Neuronal stem cell (in vitro differentiated cells): ENCODE measurements around the gene CEP70.
"Not testable (repeated sequence)": the region's sequence is repeated elsewhere in the genome, so short reads cannot be mapped to it uniquely, and the experiment has no call there.

Experiments used
- DNase-seq: peaks from one replicate; pipeline ENCODE4 v3.0.0-alpha.2; 2013; ENCODE audit warnings: low spot score
- H2AFZ ChIP-seq: one replicate; pipeline ENCODE4 v1.6.1; 2013; ENCODE audit warnings: mild to moderate bottlenecking, low read length, inconsistent platforms
- H2AK5ac ChIP-seq: 2 replicates; pipeline ENCODE4 v1.6.1; 2013; ENCODE audit warnings: low read depth, mild to moderate bottlenecking, inconsistent platforms, low read length, moderate library complexity, mixed read lengths
- H2BK120ac ChIP-seq: 2 replicates; pipeline ENCODE4 v1.6.1; 2013; ENCODE audit warnings: low read depth, mild to moderate bottlenecking, inconsistent platforms, low read length, moderate library complexity, mixed read lengths
- H2BK12ac ChIP-seq: one replicate; pipeline ENCODE4 v1.6.1; 2013; ENCODE audit warnings: low read length, inconsistent platforms
- H2BK15ac ChIP-seq: 2 replicates; pipeline ENCODE4 v1.6.1; 2013; ENCODE audit warnings: mild to moderate bottlenecking, low read length, inconsistent platforms, mixed read lengths
- H2BK5ac ChIP-seq: one replicate; pipeline ENCODE4 v1.6.1; 2013; ENCODE audit warnings: inconsistent platforms, mild to moderate bottlenecking, low read length, moderate library complexity
- H3K14ac ChIP-seq: one replicate; pipeline ENCODE4 v1.6.1; 2013; ENCODE audit warnings: low read length, inconsistent platforms
- H3K18ac ChIP-seq: 2 replicates; pipeline ENCODE4 v1.6.1; 2013; ENCODE audit warnings: low read length, inconsistent platforms
- H3K23ac ChIP-seq: 2 replicates; pipeline ENCODE4 v1.6.1; 2013; ENCODE audit warnings: low read depth, mild to moderate bottlenecking, mixed read lengths, low read length, inconsistent platforms; ENCODE audit not compliant: poor library complexity
- H3K27ac ChIP-seq: replicated peaks from 3 replicates; pipeline ENCODE4 v1.5.1; 2013; ENCODE audit warnings: low read length, inconsistent platforms
- H3K27me3 ChIP-seq, 3 experiments: 2 replicates each; pipeline ENCODE4 v1.6.1; 2013; ENCODE audit warnings: low read length in 3 of 3, mild to moderate bottlenecking in 2 of 3, inconsistent platforms in 1 of 3, low read depth in 1 of 3, mixed read lengths in 1 of 3, moderate library complexity in 1 of 3; ENCODE audit not compliant: control insufficient read depth in 3 of 3, insufficient read depth in 3 of 3
- H3K36me3 ChIP-seq, 2 donors: replicated peaks in 1 of 2; 2 replicates each; pipeline ENCODE4 v1.6.1; 2013; ENCODE audit warnings: low read length in 2 of 2; ENCODE audit not compliant: control insufficient read depth in 2 of 2, insufficient read depth in 2 of 2
- H3K4ac ChIP-seq: 2 replicates; pipeline ENCODE4 v1.6.1; 2013; ENCODE audit warnings: inconsistent platforms, mild to moderate bottlenecking, low read length, moderate library complexity
- H3K4me1 ChIP-seq, 2 donors: 1 replicate in 1 of 2; 2 replicates in 1 of 2; pipeline ENCODE4 v1.6.1; 2013; ENCODE audit warnings: low read length in 2 of 2, low read depth in 1 of 2; ENCODE audit not compliant: control insufficient read depth in 2 of 2, insufficient read depth in 1 of 2
- H3K4me2 ChIP-seq: one replicate; pipeline ENCODE4 v1.6.1; 2013; ENCODE audit warnings: mild to moderate bottlenecking, low read length, inconsistent platforms; ENCODE audit not compliant: insufficient read depth, poor library complexity, severe bottlenecking
- H3K4me3 ChIP-seq, 2 donors: 2 replicates each; pipeline ENCODE4 v1.5.1; 2013; ENCODE audit warnings: low read length in 2 of 2, mild to moderate bottlenecking in 2 of 2, inconsistent platforms in 1 of 2, moderate library complexity in 1 of 2
- H3K79me1 ChIP-seq: one replicate; pipeline ENCODE4 v1.6.1; 2013; ENCODE audit warnings: low read depth, mild to moderate bottlenecking, inconsistent platforms, low read length, moderate library complexity
- H3K9ac ChIP-seq: one replicate; pipeline ENCODE4 v1.6.1; 2013; ENCODE audit warnings: mild to moderate bottlenecking, low read depth, low read length, inconsistent platforms; ENCODE audit not compliant: poor library complexity
- H3K9me3 ChIP-seq, 2 donors: replicated peaks in 1 of 2; 2 replicates each; pipeline versions ENCODE3 to v1.6.1; 2013; ENCODE audit warnings: low read length in 2 of 2, mild to moderate bottlenecking in 2 of 2, inconsistent platforms in 1 of 2, low read depth in 1 of 2, mixed read lengths in 1 of 2, moderate library complexity in 1 of 2; ENCODE audit not compliant: control insufficient read depth in 2 of 2, insufficient read depth in 1 of 2
- H4K8ac ChIP-seq: one replicate; pipeline ENCODE4 v1.6.1; 2013; ENCODE audit warnings: low read depth, mild to moderate bottlenecking, inconsistent platforms, low read length, moderate library complexity
- H4K91ac ChIP-seq: one replicate; pipeline ENCODE4 v1.6.1; 2013; ENCODE audit warnings: low read length, low read depth, mild to moderate bottlenecking, inconsistent platforms; ENCODE audit not compliant: poor library complexity
- WGBS, 2 donors: extraction: QIAGEN DNeasy Blood & Tissue Kit; methylation state at CpG; one replicate each; pipeline ENCODE4 v1.1.7; 2013; ENCODE audit warnings: missing lambda C conversion rate in 2 of 2, mixed read lengths in 1 of 2; ENCODE audit not compliant: insufficient read length in 2 of 2, insufficient replicate concordance in 1 of 2; ENCODE audit errors: extremely low coverage in 2 of 2; 5-methylcytosine and 5-hydroxymethylcytosine counted together

The CEP70 gene

DNA sequence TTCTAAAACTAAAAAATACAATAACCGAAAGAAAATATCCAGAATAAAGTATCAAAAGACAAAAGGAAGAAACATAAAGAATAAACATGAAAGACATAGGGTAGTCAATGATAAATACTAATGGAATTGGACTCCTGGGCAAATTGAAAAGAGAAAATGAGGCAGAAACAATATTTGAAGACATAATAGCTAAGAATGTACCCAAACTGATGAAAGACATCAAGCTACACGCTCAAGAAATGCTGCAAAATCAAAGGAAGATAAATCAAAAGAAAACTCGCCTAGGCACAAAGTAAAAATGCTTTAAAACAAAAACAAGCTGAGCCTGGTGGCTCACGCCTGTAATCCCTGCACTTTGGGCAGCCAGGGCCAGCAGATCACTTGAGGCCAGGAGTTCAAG is 34.9 kb downstream of the CEP70 start:
- Histone ChIP-seq H3K27me3 (no peaks in the 10 kb centered on the region), H3K9ac (no peak overlapping the region), H3K18ac (no peak overlapping the region), H2AFZ (no peak overlapping the region), H4K91ac (no peak overlapping the region), H3K4me2 (no peak overlapping the region), H2BK15ac (no peak overlapping the region), H2BK12ac (no peak overlapping the region), H2AK5ac (no peak overlapping the region), H3K4me1 (no peaks in the 10 kb centered on the region), H2BK5ac (no peak overlapping the region), H3K23ac (no peak overlapping the region), H3K4me3 (no peak overlapping the region), H3K14ac (no peak overlapping the region), H3K4ac (no peak overlapping the region), H3K36me3 (peaks cover 3% of the 10 kb centered on the region in 2 donors), H3K27ac (no peak overlapping the region), H3K79me1 (peaks cover 3% of the 10 kb centered on the region), H3K9me3 (peaks cover 2 to 8% of the 10 kb centered on the region in 2 donors), H2BK120ac (no peak overlapping the region), H4K8ac (no peak overlapping the region)
- WGBS, 2 donors, result no CpG with 5 or more reads among the region's 4 CpGs
- no peak for DNase-seq

GRCh38 chr3:138554775-138555174 is 39.3 kb downstream of the CEP70 start:
- H4K8ac ChIP-seq, H3K18ac ChIP-seq, H3K9me3 ChIP-seq, H3K27ac ChIP-seq, H4K91ac ChIP-seq, H2AK5ac ChIP-seq, H2BK15ac ChIP-seq, H3K23ac ChIP-seq, DNase-seq, H2BK5ac ChIP-seq, H3K79me1 ChIP-seq, H3K4me1 ChIP-seq, H3K4me2 ChIP-seq, H2BK12ac ChIP-seq, H3K4ac ChIP-seq, H3K14ac ChIP-seq, H3K36me3 ChIP-seq, H3K27me3 ChIP-seq, H3K9ac ChIP-seq, H2BK120ac ChIP-seq, H3K4me3 ChIP-seq, H2AFZ ChIP-seq: not testable (repeated sequence)
- no CpG with 5 or more reads among the region's 5 CpGs for WGBS, 2 donors

DNA sequence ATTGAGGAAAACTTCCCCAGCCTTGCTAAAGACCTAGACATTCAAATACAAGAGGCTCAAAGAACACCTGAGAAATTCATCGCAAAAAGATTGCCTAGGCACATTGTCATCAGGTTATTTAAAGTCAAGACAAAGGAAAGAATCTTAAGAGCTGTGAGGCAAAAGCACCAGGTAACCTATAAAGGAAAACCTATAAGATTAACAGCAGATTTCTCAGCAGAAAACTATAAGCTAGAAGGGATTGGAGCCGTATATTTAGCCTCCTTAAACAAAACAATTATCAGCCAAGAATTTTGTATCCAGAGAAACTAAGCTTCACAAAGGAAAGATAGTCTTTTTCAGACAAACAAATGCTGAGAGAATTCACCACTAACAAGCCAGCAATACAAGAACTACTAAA is 43.1 kb downstream of the CEP70 start:
- H2BK15ac ChIP-seq, H3K4me3 ChIP-seq, H3K4me1 ChIP-seq, H3K27ac ChIP-seq, H3K27me3 ChIP-seq, H2AFZ ChIP-seq, H2AK5ac ChIP-seq, H2BK120ac ChIP-seq, H4K91ac ChIP-seq, H3K4me2 ChIP-seq, H3K36me3 ChIP-seq, H2BK12ac ChIP-seq, H3K79me1 ChIP-seq, H3K14ac ChIP-seq, DNase-seq, H3K4ac ChIP-seq, H3K18ac ChIP-seq, H3K23ac ChIP-seq, H2BK5ac ChIP-seq, H4K8ac ChIP-seq, H3K9ac ChIP-seq: not testable (repeated sequence)
- H3K9me3 ChIP-seq, result peaks cover 0 to 26% of the 10 kb centered on the region in 2 donors
- no CpG with 5 or more reads among the region's 2 CpGs for WGBS, 2 donors

- Histone ChIP-seq H2AK5ac (no peak overlapping the region), H3K9ac (no peak overlapping the region), H3K79me1 (no peaks in the 10 kb centered on the region), H3K4ac (no peak overlapping the region), H4K91ac (no peak overlapping the region), H3K23ac (peak overlapping the region; percentile 49), H2BK5ac (no peak overlapping the region), H3K27ac (no peak overlapping the region), H2BK120ac (no peak overlapping the region), H3K4me2 (no peak overlapping the region), H2BK15ac (no peak overlapping the region), H3K36me3 (peaks cover 4% of the 10 kb centered on the region in 2 donors), H4K8ac (no peak overlapping the region), H3K4me1 (no peaks in the 10 kb centered on the region), H3K18ac (no peak overlapping the region), H3K9me3 (peaks cover 0 to 29% of the 10 kb centered on the region in 2 donors), H2AFZ (no peak overlapping the region), H3K4me3 (no peak overlapping the region), H2BK12ac (no peak overlapping the region), H3K14ac (no peak overlapping the region), H3K27me3 (no peaks in the 10 kb centered on the region)
- no peak for DNase-seq
- no CpG with 5 or more reads among the region's 14 CpGs for WGBS, 2 donors
Measured at GRCh38 chr3:138549179-138549977, 44.7 kb downstream of the CEP70 start.
